SK-N-SH treated with all-trans-retinoic acid at 6 μM for 48 hours (cell line): ENCODE measurements around the gene ATOH7.

Experiments used
- ATAC-seq: fragments of 200-7000 bp; cut with Tn5 transposase; 3 replicates; pipeline ENCODE4 v1.9.1; 2020; ENCODE audit warnings: mild to moderate bottlenecking, moderate library complexity
- ARNTL ChIP-seq: fragments of 450-650 bp; formaldehyde crosslinking; IDR thresholded peaks from 2 replicates; pipeline ENCODE4 v1.5.0; 2020; ENCODE audit warnings: low read depth, mild to moderate bottlenecking, moderate library complexity, borderline replicate concordance
- BACH2 ChIP-seq: fragments of 250-450 bp; sonication (Bioruptor Pico); IDR thresholded peaks from 2 replicates; pipeline ENCODE4 v1.9.0; 2021; ENCODE audit warnings: mild to moderate bottlenecking, borderline replicate concordance
- CREB5 ChIP-seq: fragments of 250-450 bp; sonication (Bioruptor Pico); IDR thresholded peaks from 2 replicates; pipeline ENCODE4 v1.5.1; 2020; ENCODE audit warnings: low read depth, mild to moderate bottlenecking, moderate library complexity
- CSDC2 ChIP-seq: fragments of 250-450 bp; sonication (Bioruptor Pico); IDR thresholded peaks from 2 replicates; pipeline ENCODE4 v1.5.0; 2020; ENCODE audit warnings: mild to moderate bottlenecking, moderate library complexity
- CSRNP3 ChIP-seq: fragments of 250-450 bp; sonication (Bioruptor Pico); IDR thresholded peaks from 2 replicates; pipeline ENCODE4 v1.5.1; 2021; ENCODE audit warnings: mild to moderate bottlenecking, moderate library complexity
- ESRRG ChIP-seq: fragments of 250-450 bp; sonication (Bioruptor Pico); IDR thresholded peaks from 2 replicates; pipeline ENCODE4 v1.6.1; 2021; ENCODE audit warnings: mild to moderate bottlenecking
- ISL1 ChIP-seq: fragments of 250-450 bp; sonication (Bioruptor Pico); IDR thresholded peaks from 2 replicates; pipeline ENCODE4 v2.1.2; 2022; ENCODE audit warnings: mild to moderate bottlenecking, moderate library complexity
- PATZ1 ChIP-seq: fragments of 250-450 bp; sonication (Bioruptor Pico); IDR thresholded peaks from 2 replicates; pipeline ENCODE4 v1.8.0; 2020; ENCODE audit warnings: mild to moderate bottlenecking, moderate library complexity, borderline replicate concordance
- POU6F1 ChIP-seq: fragments of 250-450 bp; sonication (Bioruptor Pico); IDR thresholded peaks from 2 replicates; pipeline ENCODE4 v1.8.0; 2021; ENCODE audit warnings: low read depth, mild to moderate bottlenecking, moderate library complexity, borderline replicate concordance
- PPARA ChIP-seq: fragments of 250-450 bp; sonication (Bioruptor Pico); IDR thresholded peaks from 2 replicates; pipeline ENCODE4 v1.5.0; 2020; ENCODE audit warnings: mild to moderate bottlenecking, borderline replicate concordance
- TCF4 ChIP-seq: fragments of 250-450 bp; sonication (Bioruptor Pico); IDR thresholded peaks from 2 replicates; pipeline ENCODE4 v1.8.0; 2021; ENCODE audit warnings: mild to moderate bottlenecking, moderate library complexity, borderline replicate concordance
- TOX ChIP-seq: fragments of 250-450 bp; sonication (Bioruptor Pico); IDR thresholded peaks from 2 replicates; pipeline ENCODE4 v1.8.0; 2021; ENCODE audit warnings: mild to moderate bottlenecking, moderate library complexity, borderline replicate concordance
- ZC3H10 ChIP-seq: fragments of 250-450 bp; sonication (Bioruptor Pico); IDR thresholded peaks from 2 replicates; pipeline ENCODE4 v1.5.1; 2021; ENCODE audit warnings: mild to moderate bottlenecking, moderate library complexity
- ZFP3 ChIP-seq: fragments of 250-450 bp; sonication (Bioruptor Pico); IDR thresholded peaks from 2 replicates; pipeline ENCODE4 v1.5.0; 2020; ENCODE audit warnings: mild to moderate bottlenecking, moderate library complexity
- ZFP30 ChIP-seq: fragments of 450-650 bp; formaldehyde crosslinking; IDR thresholded peaks from 2 replicates; pipeline ENCODE4 v1.5.0; 2022; ENCODE audit warnings: mild to moderate bottlenecking, moderate library complexity
- ZNF565 ChIP-seq: fragments of 450-650 bp; formaldehyde crosslinking; conservative IDR thresholded peaks from 2 replicates; pipeline ENCODE4 v1.5.0; 2020; ENCODE audit warnings: low read depth, mild to moderate bottlenecking, moderate library complexity
- ZNF70 ChIP-seq: fragments of 450-650 bp; formaldehyde crosslinking; IDR thresholded peaks from 2 replicates; pipeline ENCODE4 v1.5.0; 2020; ENCODE audit warnings: mild to moderate bottlenecking, moderate library complexity

ATOH7 gene

GRCh38 chr10:68188835-68189234 lies 43.1 kb downstream of the ATOH7 start:
- TF ChIP-seq ARNTL (CRISPR knock-in tag) (no peak), CSRNP3 (CRISPR knock-in tag) (no peak), PATZ1 (CRISPR knock-in tag) (no peak), CSDC2 (CRISPR knock-in tag) (no peak), ZFP30 (no peak), BACH2 (CRISPR knock-in tag) (no peak), ZC3H10 (CRISPR knock-in tag) (no peak), POU6F1 (CRISPR knock-in tag) (no peak)
- no peak for ATAC-seq

GRCh38 chr10:68185085-68185484 lies 46.8 kb downstream of the ATOH7 start:
- ATAC-seq: no peak
- no peak for TF ChIP-seq CREB5 (CRISPR knock-in tag)
- no peak for TF ChIP-seq CSRNP3 (CRISPR knock-in tag)
- no peak for TF ChIP-seq PATZ1 (CRISPR knock-in tag)
- TF ChIP-seq ZFP3: no peak
- TF ChIP-seq ESRRG (CRISPR knock-in tag): no peak
- TF ChIP-seq ZFP30: no peak
- no peak for TF ChIP-seq BACH2 (CRISPR knock-in tag)
- no peak for TF ChIP-seq TCF4 (CRISPR knock-in tag)
- TF ChIP-seq ZNF70 (CRISPR knock-in tag): no peak
- no peak for TF ChIP-seq PPARA
- TF ChIP-seq ISL1: no peak
- no peak for TF ChIP-seq ZNF565
- TF ChIP-seq ARNTL (CRISPR knock-in tag): no peak

- ATAC-seq: no peak
- TF ChIP-seq CREB5 (CRISPR knock-in tag) (no peak), ISL1 (no peak), PATZ1 (CRISPR knock-in tag) (no peak), ZFP3 (no peak), ZFP30 (no peak), TOX (CRISPR knock-in tag) (no peak)
Observed at GRCh38 chr10:68184546-68184945, 47.4 kb downstream of the ATOH7 start.
